Colonic mucosa (tissue), 4 donors: ENCODE measurements around the gene SLX1A. TPM values are rescaled to one million over a fixed set of nuclear protein-coding genes. Genes with fewer than 3 reads are reported as not detected.
"Not testable (repeated sequence)": the region's sequence is repeated elsewhere in the genome, so short reads cannot be mapped to it uniquely, and the experiment has no call there.

Experiments used
- DNase-seq: peaks from one replicate; pipeline ENCODE4 v3.0.0-alpha.2; 2020
- H3K27ac ChIP-seq: fragments of 200-600 bp; one replicate; pipeline ENCODE4 v1.8.0; 2021
- H3K27me3 ChIP-seq: fragments of 200-600 bp; one replicate; pipeline ENCODE4 v1.8.0; 2021
- H3K36me3 ChIP-seq: fragments of 200-600 bp; one replicate; pipeline ENCODE4 v1.8.0; 2021
- H3K4me1 ChIP-seq: fragments of 200-600 bp; one replicate; pipeline ENCODE4 v1.8.0; 2021; ENCODE audit warnings: mild to moderate bottlenecking
- H3K4me3 ChIP-seq: fragments of 200-600 bp; one replicate; pipeline ENCODE4 v1.8.0; 2021
- H3K9ac ChIP-seq, 2 donors: one replicate each; pipeline ENCODE4 v1.7.0; 2013; ENCODE audit warnings: control low read depth in 2 of 2, low read depth in 2 of 2, low read length in 2 of 2
- H3K9me3 ChIP-seq: fragments of 200-600 bp; one replicate; pipeline ENCODE4 v1.8.0; 2021
- intact Hi-C: fragments of 100-400 bp; cut with DNase I; formaldehyde crosslinking; loops from one replicate; pipeline ENCODE4 v1.14.1; 2022
- total RNA-seq, 2 donors: library from RNA; stranded (reverse); fragmentation: NEBNext Ultra II Directional in 1 of 2; extraction: Animal tissue kit (Norgen Biotek cat#: 25700) in 1 of 2; gene quantifications; one replicate each; pipeline ENCODE4 v1.2.1, GENCODE V29; 2021
- donor health status: healthy.
- donor health status: DM: no; HTN: no; CAD: no.
- donor health status: DM: no; HTN: no; CAD: no.

Gene SLX1A
- total RNA-seq, 2 donors from 2014 or later = 70.2 to 114 TPM

GRCh38 chr16:30197001-30197400 lies 3.3 kb downstream of the SLX1A start:
- not testable (repeated sequence) for H3K27ac ChIP-seq, H3K27me3 ChIP-seq
- peak; percentile 2 for DNase-seq

GRCh38 chr16:30199049-30199448 lies 5.4 kb downstream of the SLX1A start, which contains the start of gene SULT1A3:
Gene SULT1A3, plus strand, starts transcription at chr16:30199255. Its CDS starts 1,474 bp downstream, at chr16:30200729.
- H3K4me3 ChIP-seq, intact Hi-C loops, H3K9ac ChIP-seq, H3K9me3 ChIP-seq, H3K36me3 ChIP-seq, H3K27me3 ChIP-seq, H3K27ac ChIP-seq, DNase-seq, H3K4me1 ChIP-seq: not testable (repeated sequence)

More at GRCh38 chr16:30197001-30197400, 3.3 kb downstream of the SLX1A start:
- H3K4me3 ChIP-seq, H3K9ac ChIP-seq, H3K4me1 ChIP-seq, H3K9me3 ChIP-seq, H3K36me3 ChIP-seq, intact Hi-C loops: not testable (repeated sequence)

- H3K27me3 ChIP-seq, H3K9ac ChIP-seq, H3K9me3 ChIP-seq, H3K4me3 ChIP-seq, intact Hi-C loops, H3K4me1 ChIP-seq, H3K27ac ChIP-seq, H3K36me3 ChIP-seq, DNase-seq: not testable (repeated sequence)
These were observed 6.1 kb downstream of the SLX1A start for GRCh38 chr16:30199608-30200343.

- intact Hi-C loops, H3K27me3 ChIP-seq, H3K9ac ChIP-seq, H3K27ac ChIP-seq, H3K36me3 ChIP-seq, H3K9me3 ChIP-seq, H3K4me1 ChIP-seq: not testable (repeated sequence)
- DNase-seq = peak; percentile 35
- peak overlapping the region; percentile 29 for H3K4me3 ChIP-seq
These were observed 12.0 kb downstream of the SLX1A start for GRCh38 chr16:30205541-30206236.

GRCh38 chr16:30206252-30206651 lies 12.6 kb downstream of the SLX1A start:
- intact Hi-C loops, DNase-seq: not testable (repeated sequence)
- peak overlapping the region; percentile 29 for H3K4me3 ChIP-seq

GRCh38 chr16:30207063-30207704 lies 13.5 kb downstream of the SLX1A start:
- not testable (repeated sequence) for H3K4me3 ChIP-seq
- DNase-seq = peak; percentile 53

More at GRCh38 chr16:30206252-30206651, 12.6 kb downstream of the SLX1A start:
- H3K36me3 ChIP-seq, H3K27me3 ChIP-seq, H3K27ac ChIP-seq, H3K4me1 ChIP-seq, H3K9me3 ChIP-seq, H3K9ac ChIP-seq: not testable (repeated sequence)

GRCh38 chr16:30209032-30209431 lies 15.4 kb downstream of the SLX1A start:
- peak; percentile 73 for DNase-seq
- intact Hi-C loops, H3K4me3 ChIP-seq, H3K27me3 ChIP-seq, H3K9ac ChIP-seq, H3K9me3 ChIP-seq, H3K4me1 ChIP-seq, H3K36me3 ChIP-seq, H3K27ac ChIP-seq: not testable (repeated sequence)

More at GRCh38 chr16:30207063-30207704, 13.5 kb downstream of the SLX1A start:
- H3K9ac ChIP-seq, H3K27me3 ChIP-seq, H3K27ac ChIP-seq, H3K4me1 ChIP-seq, H3K36me3 ChIP-seq, H3K9me3 ChIP-seq, intact Hi-C loops: not testable (repeated sequence)

GRCh38 chr16:30211414-30211813 lies 17.7 kb downstream of the SLX1A start:
- H3K36me3 ChIP-seq, H3K9me3 ChIP-seq, intact Hi-C loops, H3K9ac ChIP-seq, H3K4me3 ChIP-seq, H3K4me1 ChIP-seq, H3K27me3 ChIP-seq, H3K27ac ChIP-seq, DNase-seq: not testable (repeated sequence)

GRCh38 chr16:30217082-30217481 lies 23.4 kb downstream of the SLX1A start:
- H3K4me1 ChIP-seq, H3K4me3 ChIP-seq, H3K27me3 ChIP-seq, H3K9ac ChIP-seq, intact Hi-C loops, H3K9me3 ChIP-seq, H3K36me3 ChIP-seq, H3K27ac ChIP-seq: not testable (repeated sequence)
- peak; percentile 13 for DNase-seq

Other genes with a start within 250 kb of the SLX1A start
- 100 to 1,000 TPM; 149 to 174 TPM for gene TMEM219, start 231.8 kb upstream of the SLX1A start, total RNA-seq
- 10 to 100 TPM; 37.4 to 62.3 TPM for gene TAOK2, start 220.0 kb upstream of the SLX1A start, total RNA-seq
- gene HIRIP3, start 198.3 kb upstream of the SLX1A start, total RNA-seq = 10 to 100 TPM in 1 of 2 donors, 1 to 10 TPM in 1; 7.5 to 18.4 TPM
- gene INO80E, start 197.6 kb upstream of the SLX1A start, total RNA-seq = 10 to 100 TPM; 46.9 to 80.2 TPM
- 10 to 100 TPM in 1 of 2 donors, 1 to 10 TPM in 1; 4.8 to 12.9 TPM for gene DOC2A, start 182.8 kb upstream of the SLX1A start, total RNA-seq
- gene C16orf92, start 170.7 kb upstream of the SLX1A start, total RNA-seq = not detected
- gene TLCD3B, start 162.6 kb upstream of the SLX1A start, total RNA-seq = under 1 TPM; 0.16 to 0.49 TPM
- gene ALDOA, start 128.1 kb upstream of the SLX1A start, total RNA-seq = 1,000 to 10,000 TPM; 2,396 to 2,926 TPM
- 100 to 1,000 TPM; 111 to 156 TPM for gene PPP4C, start 117.9 kb upstream of the SLX1A start, total RNA-seq
- 1 to 10 TPM in 1 of 2 donors, under 1 TPM in 1; 0.85 to 1.6 TPM for gene TBX6, start 102.0 kb upstream of the SLX1A start, total RNA-seq
- gene YPEL3, start 97.7 kb upstream of the SLX1A start, total RNA-seq = 10 to 100 TPM; 15.5 to 39.2 TPM
- gene GDPD3, start 80.3 kb upstream of the SLX1A start, total RNA-seq = 10 to 100 TPM; 40.4 to 95.2 TPM
- 100 to 1,000 TPM; 208 to 298 TPM for gene MAPK3, start 70.7 kb upstream of the SLX1A start, total RNA-seq
- 10 to 100 TPM; 16.5 to 20.0 TPM for gene CORO1A, start 10.3 kb upstream of the SLX1A start, total RNA-seq
- 100 to 1,000 TPM; 109 to 237 TPM for gene BOLA2B, start 209 bp upstream of the SLX1A start, total RNA-seq
- 10 to 100 TPM; 47.8 to 59.0 TPM for gene SULT1A3, start 5.4 kb downstream of the SLX1A start, total RNA-seq
- 10 to 100 TPM in 1 of 2 donors, 1 to 10 TPM in 1; 1.6 to 10.4 TPM for gene NPIPB13, start 54.6 kb downstream of the SLX1A start, total RNA-seq
- 10 to 100 TPM; 44.8 to 76.1 TPM for gene CD2BP2, start 161.4 kb downstream of the SLX1A start, total RNA-seq
- 10 to 100 TPM; 45.0 to 62.3 TPM for gene TBC1D10B, start 176.6 kb downstream of the SLX1A start, total RNA-seq
- gene MYL11, start 180.9 kb downstream of the SLX1A start, total RNA-seq = 1 to 10 TPM; 1.1 to 2.2 TPM
- 1 to 10 TPM; 4.3 to 4.5 TPM for gene SEPTIN1, start 188.7 kb downstream of the SLX1A start, total RNA-seq
- 1 to 10 TPM; 6.5 to 6.8 TPM for gene ZNF48, start 201.5 kb downstream of the SLX1A start, total RNA-seq
- gene ZNF771, start 213.7 kb downstream of the SLX1A start, total RNA-seq = 1 to 10 TPM; 3.5 to 6.5 TPM
- 100 to 1,000 TPM in 1 of 2 donors, 10 to 100 TPM in 1; 80.9 to 153 TPM for gene DCTPP1, start 236.2 kb downstream of the SLX1A start, total RNA-seq